Measurements from ENCODE around the gene TNKS2. TPM values are rescaled to one million over a fixed set of nuclear protein-coding genes. Genes with fewer than 3 reads are reported as not detected.

Gene TNKS2
- total and polyA plus RNA-seq, 2 of the 13 experiments (the other 11 are each of a cell fraction or from before 2014, with no cell fraction given): 15.2 to 19.4 TPM

DNA sequence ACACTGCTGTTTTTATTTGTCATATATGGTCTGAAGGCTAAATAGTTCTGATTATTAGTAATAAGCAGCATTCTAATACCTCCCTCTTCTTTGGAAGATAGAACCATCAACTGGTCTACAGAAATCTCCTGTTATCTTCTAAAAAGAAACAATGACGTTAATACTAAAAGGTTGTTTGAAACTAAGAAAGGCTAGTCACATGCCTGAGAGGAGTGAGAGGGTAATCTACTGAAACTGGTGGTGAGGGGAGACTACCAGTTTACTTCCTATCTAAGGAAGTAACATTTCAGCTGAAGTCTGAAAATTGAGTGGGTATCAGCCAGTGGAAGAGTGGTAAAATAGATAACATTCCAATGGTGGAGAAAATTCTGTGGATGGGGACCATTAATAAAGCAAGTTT lies 62.7 kb downstream of the TNKS2 start:
- no peak overlapping the region for H2AFZ ChIP-seq (ENCODE audit: low read length)
- H3K27me3 ChIP-seq (ENCODE audit: control insufficient read depth in 1 of 2, insufficient read depth in 2 of 2, low read length in 2 of 2): no peaks in the 10 kb centered on the region
- peaks cover 8 to 65% of the 10 kb centered on the region in 2 experiments for H3K36me3 ChIP-seq (replicated peaks in 1 of 2; ENCODE audit: control insufficient read depth in 1 of 2, insufficient read depth in 2 of 2, low read length in 2 of 2)
- H3K9me3 ChIP-seq (ENCODE audit: low read length): no peaks in the 10 kb centered on the region
- TF ChIP-seq ARNTL (CRISPR knock-in tag; IDR thresholded peaks at IDR 0.05) (no peak), HNRNPL (IDR thresholded peaks at IDR 0.05; ENCODE audit: low read depth, low read length) (no peak), GATAD2A (CRISPR knock-in tag; IDR thresholded peaks at IDR 0.05) (no peak), DMAP1 (CRISPR knock-in tag; IDR thresholded peaks at IDR 0.05) (no peak), ZFX (CRISPR knock-in tag; IDR thresholded peaks at IDR 0.05; ENCODE audit: low read depth) (no peak), EP300 (IDR thresholded peaks at IDR 0.05; ENCODE audit: low read depth in 2 of 2, low read length in 2 of 2) (no peak), EP300 (CRISPR knock-in tag; IDR thresholded peaks at IDR 0.05; ENCODE audit: borderline replicate concordance) (no peak), EZH2 (conservative IDR thresholded peaks at IDR 0.05; ENCODE audit: low read depth, low read length) (no peak), ZNF432 (CRISPR knock-in tag; IDR thresholded peaks at IDR 0.05; ENCODE audit: borderline replicate concordance) (no peak), KLF16 (CRISPR knock-in tag; IDR thresholded peaks at IDR 0.05) (no peak), KMT2B (CRISPR knock-in tag; IDR thresholded peaks at IDR 0.05) (no peak), IRF2 (CRISPR knock-in tag; IDR thresholded peaks at IDR 0.05) (no peak), PRPF4 (IDR thresholded peaks at IDR 0.05; ENCODE audit: low read depth, low read length, poor library complexity, severe bottlenecking) (no peak), ZNF652 (CRISPR knock-in tag; IDR thresholded peaks at IDR 0.05; ENCODE audit: borderline replicate concordance, low read depth) (no peak), SP1 (IDR thresholded peaks at IDR 0.05) (no peak), SP1 (CRISPR knock-in tag; IDR thresholded peaks at IDR 0.05) (no peak), MTA3 (CRISPR knock-in tag; IDR thresholded peaks at IDR 0.05) (no peak), RFX1 (IDR thresholded peaks at IDR 0.05) (no peak), NFKBIZ (CRISPR knock-in tag; IDR thresholded peaks at IDR 0.05) (no peak)
- TF ChIP-seq, protein P1, sequence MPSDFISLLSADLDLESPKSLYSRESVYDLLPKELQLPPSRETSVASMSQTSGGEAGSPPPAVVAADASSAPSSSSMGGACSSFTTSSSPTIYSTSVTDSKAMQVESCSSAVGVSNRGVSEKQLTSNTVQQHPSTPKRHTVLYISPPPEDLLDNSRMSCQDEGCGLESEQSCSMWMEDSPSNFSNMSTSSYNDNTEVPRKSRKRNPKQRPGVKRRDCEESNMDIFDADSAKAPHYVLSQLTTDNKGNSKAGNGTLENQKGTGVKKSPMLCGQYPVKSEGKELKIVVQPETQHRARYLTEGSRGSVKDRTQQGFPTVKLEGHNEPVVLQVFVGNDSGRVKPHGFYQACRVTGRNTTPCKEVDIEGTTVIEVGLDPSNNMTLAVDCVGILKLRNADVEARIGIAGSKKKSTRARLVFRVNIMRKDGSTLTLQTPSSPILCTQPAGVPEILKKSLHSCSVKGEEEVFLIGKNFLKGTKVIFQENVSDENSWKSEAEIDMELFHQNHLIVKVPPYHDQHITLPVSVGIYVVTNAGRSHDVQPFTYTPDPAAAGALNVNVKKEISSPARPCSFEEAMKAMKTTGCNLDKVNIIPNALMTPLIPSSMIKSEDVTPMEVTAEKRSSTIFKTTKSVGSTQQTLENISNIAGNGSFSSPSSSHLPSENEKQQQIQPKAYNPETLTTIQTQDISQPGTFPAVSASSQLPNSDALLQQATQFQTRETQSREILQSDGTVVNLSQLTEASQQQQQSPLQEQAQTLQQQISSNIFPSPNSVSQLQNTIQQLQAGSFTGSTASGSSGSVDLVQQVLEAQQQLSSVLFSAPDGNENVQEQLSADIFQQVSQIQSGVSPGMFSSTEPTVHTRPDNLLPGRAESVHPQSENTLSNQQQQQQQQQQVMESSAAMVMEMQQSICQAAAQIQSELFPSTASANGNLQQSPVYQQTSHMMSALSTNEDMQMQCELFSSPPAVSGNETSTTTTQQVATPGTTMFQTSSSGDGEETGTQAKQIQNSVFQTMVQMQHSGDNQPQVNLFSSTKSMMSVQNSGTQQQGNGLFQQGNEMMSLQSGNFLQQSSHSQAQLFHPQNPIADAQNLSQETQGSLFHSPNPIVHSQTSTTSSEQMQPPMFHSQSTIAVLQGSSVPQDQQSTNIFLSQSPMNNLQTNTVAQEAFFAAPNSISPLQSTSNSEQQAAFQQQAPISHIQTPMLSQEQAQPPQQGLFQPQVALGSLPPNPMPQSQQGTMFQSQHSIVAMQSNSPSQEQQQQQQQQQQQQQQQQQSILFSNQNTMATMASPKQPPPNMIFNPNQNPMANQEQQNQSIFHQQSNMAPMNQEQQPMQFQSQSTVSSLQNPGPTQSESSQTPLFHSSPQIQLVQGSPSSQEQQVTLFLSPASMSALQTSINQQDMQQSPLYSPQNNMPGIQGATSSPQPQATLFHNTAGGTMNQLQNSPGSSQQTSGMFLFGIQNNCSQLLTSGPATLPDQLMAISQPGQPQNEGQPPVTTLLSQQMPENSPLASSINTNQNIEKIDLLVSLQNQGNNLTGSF (CRISPR knock-in tag; IDR thresholded peaks at IDR 0.05): no peak
- no peak overlapping the region for H3K9ac ChIP-seq (ENCODE audit: insufficient read depth, low read depth, low read length)
- DNase-seq (ENCODE audit: low spot score): no peak
- no peaks in the 10 kb centered on the region for H3K79me2 ChIP-seq (ENCODE audit: insufficient read depth, low read length)
- no peak overlapping the region for H3K4me2 ChIP-seq (ENCODE audit: low read depth, low read length)
- no peak overlapping the region for H3K4me3 ChIP-seq (replicated peaks in 1 of 3; ENCODE audit: insufficient read depth in 1 of 3, low read depth in 2 of 3, low read length in 3 of 3)
- POLR2A ChIA-PET: no interaction called here
- no peak for ATAC-seq
- H4K20me1 ChIP-seq (ENCODE audit: insufficient read depth, low read length): no peaks in the 10 kb centered on the region
- BruUV-seq (replicated peaks): no TSS peak
- 100% methylated on average over 1 of the region's 1 CpG for WGBS (ENCODE audit: low lambda C conversion rate)
- no peak for FAIRE-seq
- intact Hi-C loops (cut with micrococcal nuclease; ENCODE audit: unreplicated experiment) (no loop called here), in situ Hi-C loops (cut with HindIII; ENCODE audit: extremely low pct_ligation_motif_present, low pct_unique_long_range_greater_than_20kb) (loop anchor here (25.0 kb wide), 1 partner anchor 576 kb away; no protein-coding TSS in a partner anchor)
- H3K4me1 ChIP-seq (ENCODE audit: insufficient read depth, low read length): no peaks in the 10 kb centered on the region
- CTCF ChIA-PET (ENCODE audit: low intra/inter-chr PET ratio, low total read pairs): no interaction called here
- no peak overlapping the region for H3K27ac ChIP-seq (ENCODE audit: extremely low read length, insufficient read depth, low read length)
